Measurements from ENCODE around the gene HEATR5B. TPM values are rescaled to one million over a fixed set of nuclear protein-coding genes. Genes with fewer than 3 reads are reported as not detected.

Gene HEATR5B
- total and polyA plus RNA-seq, 10 of the 15 experiments (the other 5 are each of a cell fraction or from before 2014, with no cell fraction given) = 4.1 to 34.7 (median 17.7) TPM

DNA sequence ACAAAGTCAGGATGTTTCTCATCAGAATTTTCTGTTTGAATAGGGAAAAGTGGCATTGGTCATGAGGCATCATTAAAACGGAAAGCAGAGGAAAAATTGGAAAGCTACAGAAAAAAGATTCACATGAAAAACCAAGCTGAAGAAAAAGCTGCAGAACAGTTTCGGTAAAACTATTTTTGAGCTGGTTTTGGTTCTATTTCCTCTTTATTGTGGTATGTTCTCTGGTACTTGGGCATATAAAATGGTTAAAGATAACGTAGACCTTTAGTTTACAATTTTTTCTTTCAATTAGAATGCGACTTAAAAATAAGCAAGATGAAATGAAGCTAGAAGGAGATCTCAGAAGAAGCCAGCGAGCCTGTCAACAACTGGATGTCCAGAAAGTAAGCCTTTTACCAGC, 7.7 kb upstream of the HEATR5B start:
- Histone ChIP-seq H3K9ac (ENCODE audit: control insufficient read depth, insufficient read depth, low read length) (no peak overlapping the region), H3K9me3 (replicated peaks; ENCODE audit: control insufficient read depth, insufficient read depth, low read length) (no peaks in the 10 kb centered on the region), H3K36me3 (ENCODE audit: control insufficient read depth in 2 of 2, insufficient read depth in 2 of 2, low read length in 1 of 2) (peaks cover 2 to 24% of the 10 kb centered on the region in 2 experiments), H3K27me3 (replicated peaks in 1 of 2; ENCODE audit: control insufficient read depth in 2 of 2, insufficient read depth in 2 of 2, low read length in 1 of 2) (no peaks in the 10 kb centered on the region), H2AFZ (ENCODE audit: control insufficient read depth, low read depth, low read length) (no peak overlapping the region), H3K4me2 (ENCODE audit: control insufficient read depth, insufficient read depth) (peak overlapping the region; percentile 54), H3K4me3 (peak overlapping the region; percentile 68; the same call in 1 of the 2 replicates), H4K20me1 (ENCODE audit: control insufficient read depth, insufficient read depth) (no peaks in the 10 kb centered on the region), H3K4me1 (ENCODE audit: control insufficient read depth, insufficient read depth, low read length) (peaks cover 32% of the 10 kb centered on the region), H3K79me2 (ENCODE audit: control insufficient read depth, insufficient read depth, low read length) (peaks cover 9% of the 10 kb centered on the region), H3K27ac (ENCODE audit: control insufficient read depth, insufficient read depth) (peak overlapping the region; percentile 67)
- 2% methylated on average over 5 of the region's 5 CpGs for WGBS (ENCODE audit: insufficient coverage, insufficient replicate concordance, low lambda C conversion rate, missing lambda C conversion rate)
- BruUV-seq (replicated peaks) = no TSS peak
- in situ Hi-C loops (cut with MboI) = no loop called here
- peak; percentile 49 for DNase-seq (ENCODE audit: low read depth, low spot score)
- SMC1A ChIA-PET (ENCODE audit: uncharacterized antibody, unreplicated experiment) = interaction anchor here (0.6 to 2.4 kb wide), 11 partner anchors 9 to 271 kb away, joined by 3 to 10 read pairs (median 4); no protein-coding TSS in a partner anchor
- intact Hi-C loops (cut with micrococcal nuclease; ENCODE audit: unreplicated experiment) = no loop called here
- ATAC-seq = peak; percentile 56
- FAIRE-seq = peak; percentile 96
- RAD21 ChIA-PET (ENCODE audit: unreplicated experiment) = interaction anchor here (0.8 to 1.6 kb wide), 5 partner anchors 9 to 86 kb away, joined by 3 to 5 read pairs (median 4); partner anchors contain the start of gene EIF2AK2
- POLR2A ChIA-PET = interaction anchor here (0.6 to 0.9 kb wide), 3 partner anchors 49 to 574 kb away, joined by 3 to 4 read pairs (median 3); partner anchors contain the start of gene STRN
- CTCF ChIA-PET = interaction anchor here (0.6 to 1.5 kb wide), 4 partner anchors 14 to 801 kb away, joined by 3 read pairs; no protein-coding TSS in a partner anchor
- TF ChIP-seq, protein P1, sequence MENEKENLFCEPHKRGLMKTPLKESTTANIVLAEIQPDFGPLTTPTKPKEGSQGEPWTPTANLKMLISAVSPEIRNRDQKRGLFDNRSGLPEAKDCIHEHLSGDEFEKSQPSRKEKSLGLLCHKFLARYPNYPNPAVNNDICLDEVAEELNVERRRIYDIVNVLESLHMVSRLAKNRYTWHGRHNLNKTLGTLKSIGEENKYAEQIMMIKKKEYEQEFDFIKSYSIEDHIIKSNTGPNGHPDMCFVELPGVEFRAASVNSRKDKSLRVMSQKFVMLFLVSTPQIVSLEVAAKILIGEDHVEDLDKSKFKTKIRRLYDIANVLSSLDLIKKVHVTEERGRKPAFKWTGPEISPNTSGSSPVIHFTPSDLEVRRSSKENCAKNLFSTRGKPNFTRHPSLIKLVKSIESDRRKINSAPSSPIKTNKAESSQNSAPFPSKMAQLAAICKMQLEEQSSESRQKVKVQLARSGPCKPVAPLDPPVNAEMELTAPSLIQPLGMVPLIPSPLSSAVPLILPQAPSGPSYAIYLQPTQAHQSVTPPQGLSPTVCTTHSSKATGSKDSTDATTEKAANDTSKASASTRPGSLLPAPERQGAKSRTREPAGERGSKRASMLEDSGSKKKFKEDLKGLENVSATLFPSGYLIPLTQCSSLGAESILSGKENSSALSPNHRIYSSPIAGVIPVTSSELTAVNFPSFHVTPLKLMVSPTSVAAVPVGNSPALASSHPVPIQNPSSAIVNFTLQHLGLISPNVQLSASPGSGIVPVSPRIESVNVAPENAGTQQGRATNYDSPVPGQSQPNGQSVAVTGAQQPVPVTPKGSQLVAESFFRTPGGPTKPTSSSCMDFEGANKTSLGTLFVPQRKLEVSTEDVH (IDR thresholded peaks at IDR 0.05; ENCODE audit: low read depth, partially characterized antibody) = peak; percentile 23
- TF ChIP-seq EED (IDR thresholded peaks at IDR 0.05; ENCODE audit: low read depth) (peak; percentile 42; the same call in 1 of the 2 replicates), ZBED1 (IDR thresholded peaks at IDR 0.05; ENCODE audit: borderline replicate concordance) (0 out of 2 replicates have a peak, but pooled peaks have one; percentile 37), FOXM1 (IDR thresholded peaks at IDR 0.05; ENCODE audit: low read depth, low read length) (peak; percentile 85), HDAC6 (IDR thresholded peaks at IDR 0.05; ENCODE audit: unreplicated experiment) (no peak), NFYB (IDR thresholded peaks at IDR 0.05; ENCODE audit: insufficient read depth, low read depth, low read length) (no peak), ATF7 (IDR thresholded peaks at IDR 0.05; ENCODE audit: low read depth) (peak; percentile 54; the same call in 1 of the 2 replicates), NR2C2 (IDR thresholded peaks at IDR 0.05; ENCODE audit: borderline replicate concordance, control insufficient read depth, insufficient read length, low read depth) (no peak), CBX5 (IDR thresholded peaks at IDR 0.05; ENCODE audit: low read depth) (0 out of 2 replicates have a peak, but pooled peaks have one; percentile 58), JUNB (IDR thresholded peaks at IDR 0.05) (0 out of 2 replicates have a peak, but pooled peaks have one; percentile 28), DPF2 (IDR thresholded peaks at IDR 0.05) (peak; percentile 60; the same call in 1 of the 2 replicates), POLR2AphosphoS5 (IDR thresholded peaks at IDR 0.05; ENCODE audit: low read length) (no peak), PML (IDR thresholded peaks at IDR 0.05; ENCODE audit: low read length) (peak; percentile 40; the same call in 1 of the 2 replicates), ATF2 (IDR thresholded peaks at IDR 0.05; ENCODE audit: low read length) (peak; percentile 76; the same call in 1 of the 2 replicates), ZNF217 (IDR thresholded peaks at IDR 0.05) (peak; percentile 34; the same call in 1 of the 2 replicates), ETV6 (conservative IDR thresholded peaks at IDR 0.05 in 1 of 2, IDR thresholded peaks at IDR 0.05 in 1 of 2; ENCODE audit: borderline replicate concordance in 1 of 2, low read depth in 1 of 2) (peak in 1 of 2 experiments; percentile 26; a peak in 1 of 4 replicates), SIX5 (IDR thresholded peaks at IDR 0.05; ENCODE audit: low read depth, low read length, severe bottlenecking) (no peak), ZNF384 (IDR thresholded peaks at IDR 0.05; ENCODE audit: borderline replicate concordance, low read depth, low read length) (0 out of 2 replicates have a peak, but pooled peaks have one; percentile 28), CREB1 (IDR thresholded peaks at IDR 0.05; ENCODE audit: low read depth) (0 out of 2 replicates have a peak, but pooled peaks have one; percentile 32), NR2F1 (conservative IDR thresholded peaks at IDR 0.05) (no peak), MEF2B (IDR thresholded peaks at IDR 0.05; ENCODE audit: partially characterized antibody, poor library complexity, severe bottlenecking) (peak; percentile 94), IKZF1 (conservative IDR thresholded peaks at IDR 0.05) (peak; percentile 59)

All from GM12878 (cell line).